ENCODE results near the gene QSER1. TPM values are rescaled to one million over a fixed set of nuclear protein-coding genes. Genes with fewer than 3 reads are reported as not detected.

Gene QSER1
- 13.4 and 15.1 TPM in 2 replicates for total RNA-seq

DNA sequence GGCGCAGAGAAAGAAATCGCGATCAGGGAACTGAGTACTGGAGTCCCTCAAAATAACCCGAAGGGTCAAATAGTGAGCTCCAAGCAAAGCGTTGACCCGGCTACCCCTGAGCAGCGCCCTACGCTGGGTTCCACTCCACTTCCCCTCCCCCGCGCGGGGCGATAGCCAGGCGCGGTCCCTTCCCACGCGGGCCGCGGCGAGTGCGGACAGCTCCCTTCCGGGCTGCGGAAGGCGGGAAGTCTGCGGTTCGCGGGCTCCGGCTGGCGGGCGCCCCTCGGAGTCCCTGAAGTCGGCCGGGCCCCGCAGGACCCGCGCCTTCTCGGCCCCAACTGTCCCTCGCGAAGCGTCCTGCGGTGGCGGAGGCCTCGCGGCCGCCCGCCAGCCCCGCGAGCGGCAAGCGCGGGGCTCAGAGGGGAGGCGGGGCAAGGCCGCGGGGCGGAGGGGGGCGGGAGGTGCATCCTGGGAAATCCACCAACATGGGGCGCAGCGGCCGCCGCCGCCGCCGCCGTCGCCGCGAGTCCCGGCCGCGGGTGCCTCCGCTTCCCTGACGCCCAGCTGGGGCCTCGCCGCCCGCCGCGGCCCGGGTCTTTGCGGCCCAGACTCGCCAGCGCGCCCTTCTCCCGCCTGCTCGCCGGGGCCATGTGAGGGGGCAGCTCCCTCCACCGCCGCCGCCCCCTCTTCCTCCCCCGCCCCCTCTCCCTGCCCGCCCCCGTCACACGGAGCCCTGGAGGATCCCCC is at the start of gene QSER1:
QSER1 (plus strand) TSS at position 457 of the 738 bp plus-strand sequence. CDS start 315 bp downstream, outside the sequence.
- TF ChIP-seq, protein P1, sequence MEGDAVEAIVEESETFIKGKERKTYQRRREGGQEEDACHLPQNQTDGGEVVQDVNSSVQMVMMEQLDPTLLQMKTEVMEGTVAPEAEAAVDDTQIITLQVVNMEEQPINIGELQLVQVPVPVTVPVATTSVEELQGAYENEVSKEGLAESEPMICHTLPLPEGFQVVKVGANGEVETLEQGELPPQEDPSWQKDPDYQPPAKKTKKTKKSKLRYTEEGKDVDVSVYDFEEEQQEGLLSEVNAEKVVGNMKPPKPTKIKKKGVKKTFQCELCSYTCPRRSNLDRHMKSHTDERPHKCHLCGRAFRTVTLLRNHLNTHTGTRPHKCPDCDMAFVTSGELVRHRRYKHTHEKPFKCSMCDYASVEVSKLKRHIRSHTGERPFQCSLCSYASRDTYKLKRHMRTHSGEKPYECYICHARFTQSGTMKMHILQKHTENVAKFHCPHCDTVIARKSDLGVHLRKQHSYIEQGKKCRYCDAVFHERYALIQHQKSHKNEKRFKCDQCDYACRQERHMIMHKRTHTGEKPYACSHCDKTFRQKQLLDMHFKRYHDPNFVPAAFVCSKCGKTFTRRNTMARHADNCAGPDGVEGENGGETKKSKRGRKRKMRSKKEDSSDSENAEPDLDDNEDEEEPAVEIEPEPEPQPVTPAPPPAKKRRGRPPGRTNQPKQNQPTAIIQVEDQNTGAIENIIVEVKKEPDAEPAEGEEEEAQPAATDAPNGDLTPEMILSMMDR (IDR thresholded peaks at IDR 0.05): no peak
- intact Hi-C loops (cut with micrococcal nuclease): loop anchor here (1.0 to 10.0 kb wide), 7 partner anchors 64 to 1545 kb away; partner anchors contain the start of genes CAT, CD59, CSTF3 and EIF3M
- Mint-ChIP-seq H3K27me3 (no peaks in the 10 kb centered on the region), H3K36me3 (ENCODE audit: low read depth) (peaks cover 3% of the 10 kb centered on the region), H3K27ac (peak within 1 kb of the TSS; percentile 91), H3K9me3 (no peaks in the 10 kb centered on the region), H3K4me3 (peak within 1 kb of the TSS; percentile 94), H3K4me1 (peaks cover 30% of the 10 kb centered on the region)
- POLR2A ChIA-PET: interaction anchor here (0.6 to 1.9 kb wide), 8 partner anchors 9 to 364 kb away, joined by 3 to 12 read pairs (median 4); partner anchors contain the start of genes CSTF3, EIF3M, HIPK3 and TCP11L1
- DNase-seq (peak; percentile 74), ATAC-seq (ENCODE audit: low read depth) (peak; percentile 77)
- CTCF ChIA-PET: interaction anchor here (0.7 to 1.9 kb wide), 3 partner anchors 10 to 173 kb away, joined by 3 to 5 read pairs (median 3); partner anchors contain the start of gene DEPDC7

DNA sequence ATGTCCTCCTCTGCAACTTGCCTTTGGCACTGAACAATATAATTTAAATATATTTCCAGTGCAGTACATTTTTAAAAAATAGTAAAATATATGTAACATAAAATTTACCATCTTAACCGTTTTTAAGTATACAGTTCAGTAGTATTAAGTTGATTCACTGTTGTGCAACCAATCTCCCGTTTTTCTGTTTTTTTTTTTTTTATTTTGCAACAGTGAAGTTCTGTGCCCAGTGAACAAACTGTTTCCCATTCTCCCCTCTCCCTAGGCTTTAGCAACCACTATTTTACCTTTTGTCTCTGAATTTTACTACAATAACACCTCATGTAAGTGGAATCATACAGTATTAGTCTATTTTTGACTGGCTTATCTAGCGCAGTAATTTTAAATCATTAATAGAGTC is 49.1 kb upstream of the QSER1 start:
- Mint-ChIP-seq H3K27ac (no peak overlapping the region), H3K4me1 (no peaks in the 10 kb centered on the region), H3K36me3 (ENCODE audit: low read depth) (no peaks in the 10 kb centered on the region), H3K4me3 (no peak overlapping the region), H3K27me3 (no peaks in the 10 kb centered on the region), H3K9me3 (peaks cover 3% of the 10 kb centered on the region)
- ChIA-PET POLR2A (no interaction called here), CTCF (no interaction called here)
- TF ChIP-seq, protein P1 (IDR thresholded peaks at IDR 0.05): no peak
- ATAC-seq (ENCODE audit: low read depth) (no peak), DNase-seq (no peak)
- intact Hi-C loops (cut with micrococcal nuclease): no loop called here

DNA sequence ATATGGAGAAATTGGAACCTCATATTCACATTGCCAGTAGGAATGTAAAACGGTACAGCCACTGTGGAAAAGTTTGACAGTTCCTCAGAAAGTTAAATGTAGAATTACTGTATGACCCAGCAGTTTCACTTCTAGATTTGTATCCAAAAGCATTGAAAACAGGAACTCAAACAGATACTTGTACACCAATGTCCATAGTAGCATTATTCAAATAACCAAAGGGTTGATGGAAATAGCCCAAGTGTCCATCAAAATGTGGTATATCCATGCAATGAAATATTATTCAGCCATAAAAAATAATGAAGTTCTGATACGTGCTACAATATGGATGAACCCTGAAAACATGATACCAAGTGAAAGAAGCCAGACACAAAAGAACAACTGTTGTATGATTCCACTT is 45.1 kb upstream of the QSER1 start:
- intact Hi-C loops (cut with micrococcal nuclease): no loop called here
- no peak for ATAC-seq (ENCODE audit: low read depth)
- ChIA-PET CTCF (no interaction called here), POLR2A (no interaction called here)
- H3K9me3 Mint-ChIP-seq: peaks cover 3% of the 10 kb centered on the region
- no peaks in the 10 kb centered on the region for H3K27me3 Mint-ChIP-seq
- no peak overlapping the region for H3K4me3 Mint-ChIP-seq
- H3K27ac Mint-ChIP-seq: no peak overlapping the region
- no peak for DNase-seq
- H3K4me1 Mint-ChIP-seq: peaks cover 3% of the 10 kb centered on the region
- TF ChIP-seq, protein P1 (IDR thresholded peaks at IDR 0.05): no peak
- H3K36me3 Mint-ChIP-seq (ENCODE audit: low read depth): no peaks in the 10 kb centered on the region

- intact Hi-C loops (cut with micrococcal nuclease): no loop called here
These were observed 42.9 kb upstream of the QSER1 start for GRCh38 chr11:32849761-32850160.

GRCh38 chr11:32851251-32851650 is 41.4 kb upstream of the QSER1 start:
- intact Hi-C loops (cut with micrococcal nuclease): no loop called here
- H3K27me3 Mint-ChIP-seq: no peaks in the 10 kb centered on the region
- no peaks in the 10 kb centered on the region for H3K36me3 Mint-ChIP-seq (ENCODE audit: low read depth)
- DNase-seq (no peak), ATAC-seq (ENCODE audit: low read depth) (no peak)
- CTCF ChIA-PET: no interaction called here
- POLR2A ChIA-PET: no interaction called here
- peaks cover 3% of the 10 kb centered on the region for H3K9me3 Mint-ChIP-seq
- peaks cover 3% of the 10 kb centered on the region for H3K4me1 Mint-ChIP-seq
- H3K27ac Mint-ChIP-seq: no peak overlapping the region
- no peak overlapping the region for H3K4me3 Mint-ChIP-seq
- TF ChIP-seq, protein P1 (IDR thresholded peaks at IDR 0.05): no peak

More at GRCh38 chr11:32849761-32850160, 42.9 kb upstream of the QSER1 start:
- H3K4me3 Mint-ChIP-seq: no peak overlapping the region
- ChIA-PET CTCF (no interaction called here), POLR2A (no interaction called here)
- TF ChIP-seq, protein P1 (IDR thresholded peaks at IDR 0.05): no peak
- peaks cover 3% of the 10 kb centered on the region for H3K4me1 Mint-ChIP-seq
- no peak for DNase-seq
- ATAC-seq (ENCODE audit: low read depth): no peak
- no peaks in the 10 kb centered on the region for H3K27me3 Mint-ChIP-seq
- no peaks in the 10 kb centered on the region for H3K36me3 Mint-ChIP-seq (ENCODE audit: low read depth)
- H3K27ac Mint-ChIP-seq: no peak overlapping the region
- peaks cover 3% of the 10 kb centered on the region for H3K9me3 Mint-ChIP-seq

Measured in activated B cell treated with CpG ODN at 0.5 μM for 24 hours (primary cell).